PC-3 (cell line): ENCODE measurements around the gene POU2AF2.

Experiments
- EZH2 ChIP-seq: fragments of 300-600 bp; sonication (generic); IDR thresholded peaks from one replicate; pipeline ENCODE4 v1.6.1; 2017; ENCODE audit warnings: antibody characterized with exemption, mild to moderate bottlenecking, low read length; ENCODE audit not compliant: unreplicated experiment
- EZH2phosphoT487 ChIP-seq: fragments of 300-600 bp; sonication (generic); IDR thresholded peaks from 2 replicates; pipeline ENCODE4 v1.6.1; 2018; ENCODE audit warnings: mild to moderate bottlenecking, antibody characterized with exemption, low read length, borderline replicate concordance
- TF ChIP-seq, protein P1 (sequence below): fragments of 300-600 bp; sonication (generic); conservative IDR thresholded peaks from 2 replicates; pipeline ENCODE4 v1.5.1; 2017; ENCODE audit warnings: antibody characterized with exemption, low read depth, mild to moderate bottlenecking, low read length

- TF ChIP-seq, protein P1, sequence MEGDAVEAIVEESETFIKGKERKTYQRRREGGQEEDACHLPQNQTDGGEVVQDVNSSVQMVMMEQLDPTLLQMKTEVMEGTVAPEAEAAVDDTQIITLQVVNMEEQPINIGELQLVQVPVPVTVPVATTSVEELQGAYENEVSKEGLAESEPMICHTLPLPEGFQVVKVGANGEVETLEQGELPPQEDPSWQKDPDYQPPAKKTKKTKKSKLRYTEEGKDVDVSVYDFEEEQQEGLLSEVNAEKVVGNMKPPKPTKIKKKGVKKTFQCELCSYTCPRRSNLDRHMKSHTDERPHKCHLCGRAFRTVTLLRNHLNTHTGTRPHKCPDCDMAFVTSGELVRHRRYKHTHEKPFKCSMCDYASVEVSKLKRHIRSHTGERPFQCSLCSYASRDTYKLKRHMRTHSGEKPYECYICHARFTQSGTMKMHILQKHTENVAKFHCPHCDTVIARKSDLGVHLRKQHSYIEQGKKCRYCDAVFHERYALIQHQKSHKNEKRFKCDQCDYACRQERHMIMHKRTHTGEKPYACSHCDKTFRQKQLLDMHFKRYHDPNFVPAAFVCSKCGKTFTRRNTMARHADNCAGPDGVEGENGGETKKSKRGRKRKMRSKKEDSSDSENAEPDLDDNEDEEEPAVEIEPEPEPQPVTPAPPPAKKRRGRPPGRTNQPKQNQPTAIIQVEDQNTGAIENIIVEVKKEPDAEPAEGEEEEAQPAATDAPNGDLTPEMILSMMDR: no peak
- no peak for TF ChIP-seq EZH2
- no peak for TF ChIP-seq EZH2phosphoT487
These were observed 41.3 kb upstream of the POU2AF2 start for GRCh38 chr11:111204211-111204610.
